ENCODE results near the gene BDKRB1. TPM values are rescaled to one million over a fixed set of nuclear protein-coding genes. Genes with fewer than 3 reads are reported as not detected.

Gene BDKRB1
- total and polyA plus RNA-seq, 2 donors (not counting 3 experiments of a cell fraction or from before 2014, with no cell fraction given), result not detected

- no TSS peak for BruUV-seq (replicated peaks)
- Histone ChIP-seq H3K4me2 (ENCODE audit: insufficient read depth, low read length) (no peak overlapping the region), H3K36me3 (ENCODE audit: control insufficient read depth in 2 of 2, extremely low read depth in 1 of 2, insufficient read depth in 2 of 2, low read length in 2 of 2) (no peaks in the 10 kb centered on the region), H3K27me3 (ENCODE audit: control insufficient read depth in 2 of 2, insufficient read depth in 2 of 2, low read length in 2 of 2) (no peaks in the 10 kb centered on the region), H3K27ac (ENCODE audit: insufficient read depth, low read depth, low read length) (no peak overlapping the region), H4K20me1 (replicated peaks; ENCODE audit: control insufficient read depth, extremely low read depth, insufficient read depth, low read length) (no peaks in the 10 kb centered on the region), H3K9me1 (replicated peaks; ENCODE audit: control insufficient read depth, extremely low read depth, insufficient read depth, low read length) (no peaks in the 10 kb centered on the region), H3K4me3 (replicated peaks in 1 of 3; ENCODE audit: insufficient read depth in 1 of 3, low read depth in 1 of 3, low read length in 3 of 3) (no peak overlapping the region), H3K4me1 (ENCODE audit: control insufficient read depth, extremely low read depth, insufficient read depth, low read length) (no peaks in the 10 kb centered on the region), H3K9me3 (replicated peaks; ENCODE audit: control insufficient read depth, insufficient read depth, low read length) (no peaks in the 10 kb centered on the region), H2AFZ (ENCODE audit: low read depth, low read length) (no peak overlapping the region), H3K79me2 (ENCODE audit: control insufficient read depth, insufficient read depth, low read length) (no peaks in the 10 kb centered on the region), H3K9ac (replicated peaks; ENCODE audit: extremely low read depth, insufficient read depth, low read length) (no peak overlapping the region)
- TF ChIP-seq GATA2 (IDR thresholded peaks at IDR 0.05; ENCODE audit: insufficient read depth, insufficient read length, low read depth, low read length), result no peak
- TF ChIP-seq FOS (IDR thresholded peaks at IDR 0.05; ENCODE audit: borderline replicate concordance, insufficient read depth, low read length), result no peak
- TF ChIP-seq POLR2AphosphoS5 (IDR thresholded peaks at IDR 0.05; ENCODE audit: insufficient read depth, low read depth, low read length), result no peak
- no peak for TF ChIP-seq CTCF (IDR thresholded peaks at IDR 0.05; ENCODE audit: extremely low read depth in 1 of 2, insufficient read depth in 1 of 2, low read depth in 1 of 2, low read length in 2 of 2)
- TF ChIP-seq POLR2A (IDR thresholded peaks at IDR 0.05; ENCODE audit: low read depth, low read length), result no peak
- no peak for TF ChIP-seq MYC (IDR thresholded peaks at IDR 0.05; ENCODE audit: low read depth, low read length)
- intact Hi-C loops (cut with micrococcal nuclease) (loop anchor here (2.0 kb wide), 1 partner anchor 69 kb away; the partner anchor contains the start of gene BDKRB2), dilution Hi-C loops (cut with MboI; ENCODE audit: extremely low pct_ligation_motif_present, low sequenced_read_pairs) (no loop called here)
- DNase-seq (ENCODE audit: low read depth, low spot score) (no peak), FAIRE-seq (no peak)
- CTCF ChIA-PET, result interaction anchor here (0.9 to 4.1 kb wide), 8 partner anchors 12 to 745 kb away, joined by 3 to 42 read pairs (median 11); no protein-coding TSS in a partner anchor
- POLR2A ChIA-PET, result no interaction called here
Observed at GRCh38 chr14:96274122-96274521, 18.1 kb downstream of the BDKRB1 start.

GRCh38 chr14:96274543-96274942, 18.5 kb downstream of the BDKRB1 start:
- no peak overlapping the region for H3K9ac ChIP-seq (replicated peaks; ENCODE audit: extremely low read depth, insufficient read depth, low read length)

More at GRCh38 chr14:96274543-96274942, 18.5 kb downstream of the BDKRB1 start:
- no TSS peak for BruUV-seq (replicated peaks)
- H2AFZ ChIP-seq (ENCODE audit: low read depth, low read length), result no peak overlapping the region
- no peak overlapping the region for H3K27ac ChIP-seq (ENCODE audit: insufficient read depth, low read depth, low read length)
- H3K79me2 ChIP-seq (ENCODE audit: control insufficient read depth, insufficient read depth, low read length), result no peaks in the 10 kb centered on the region
- H3K4me2 ChIP-seq (ENCODE audit: insufficient read depth, low read length), result no peak overlapping the region
- no peaks in the 10 kb centered on the region for H3K9me1 ChIP-seq (replicated peaks; ENCODE audit: control insufficient read depth, extremely low read depth, insufficient read depth, low read length)
- DNase-seq (ENCODE audit: low read depth, low spot score) (no peak), FAIRE-seq (no peak)
- TF ChIP-seq MYC (IDR thresholded peaks at IDR 0.05; ENCODE audit: low read depth, low read length) (no peak), POLR2AphosphoS5 (IDR thresholded peaks at IDR 0.05; ENCODE audit: insufficient read depth, low read depth, low read length) (no peak), GATA2 (IDR thresholded peaks at IDR 0.05; ENCODE audit: insufficient read depth, insufficient read length, low read depth, low read length) (no peak)
- CTCF ChIA-PET, result interaction anchor here (0.7 to 4.1 kb wide), 13 partner anchors 12 to 746 kb away, joined by 3 to 42 read pairs (median 4); no protein-coding TSS in a partner anchor
- H3K9me3 ChIP-seq (replicated peaks; ENCODE audit: control insufficient read depth, insufficient read depth, low read length), result no peaks in the 10 kb centered on the region
- no peaks in the 10 kb centered on the region for H3K4me1 ChIP-seq (ENCODE audit: control insufficient read depth, extremely low read depth, insufficient read depth, low read length)
- dilution Hi-C loops (cut with MboI; ENCODE audit: extremely low pct_ligation_motif_present, low sequenced_read_pairs) (no loop called here), intact Hi-C loops (cut with micrococcal nuclease) (loop anchor here (2.0 kb wide), 1 partner anchor 70 kb away; the partner anchor contains the start of gene BDKRB2)
- no peak overlapping the region for H3K4me3 ChIP-seq (replicated peaks in 1 of 3; ENCODE audit: insufficient read depth in 1 of 3, low read depth in 1 of 3, low read length in 3 of 3)
- POLR2A ChIA-PET, result no interaction called here
- no peaks in the 10 kb centered on the region for H3K27me3 ChIP-seq (ENCODE audit: control insufficient read depth in 2 of 2, insufficient read depth in 2 of 2, low read length in 2 of 2)
- H4K20me1 ChIP-seq (replicated peaks; ENCODE audit: control insufficient read depth, extremely low read depth, insufficient read depth, low read length), result no peaks in the 10 kb centered on the region
- H3K36me3 ChIP-seq (ENCODE audit: control insufficient read depth in 2 of 2, extremely low read depth in 1 of 2, insufficient read depth in 2 of 2, low read length in 2 of 2), result no peaks in the 10 kb centered on the region
